Mesenchymal stem cell (in vitro differentiated cells and primary cell): ENCODE data around the gene PLD3.

Source experiments
- DNase-seq: peaks from one replicate; pipeline ENCODE4 v3.0.0-alpha.2; 2013
- H2AFZ ChIP-seq: one replicate; pipeline ENCODE4 v1.6.1; 2013; ENCODE audit warnings: low read depth, mild to moderate bottlenecking, control low read depth, inconsistent platforms, low read length, moderate library complexity
- H2AK5ac ChIP-seq: 2 replicates; pipeline ENCODE4 v1.6.1; 2013; ENCODE audit warnings: low read length, moderate library complexity, mild to moderate bottlenecking, inconsistent platforms; ENCODE audit not compliant: severe bottlenecking
- H2BK120ac ChIP-seq: one replicate; pipeline ENCODE4 v1.6.1; 2013; ENCODE audit warnings: low read depth, mild to moderate bottlenecking, inconsistent platforms, low read length, moderate library complexity
- H2BK12ac ChIP-seq, 2 experiments: one replicate each; pipeline ENCODE4 v1.6.1; 2013; ENCODE audit warnings: inconsistent platforms in 2 of 2, low read length in 2 of 2, mild to moderate bottlenecking in 2 of 2, moderate library complexity in 2 of 2, control low read depth in 1 of 2
- H2BK15ac ChIP-seq: one replicate; pipeline ENCODE4 v1.6.1; 2013; ENCODE audit warnings: mild to moderate bottlenecking, low read depth, inconsistent platforms; ENCODE audit not compliant: poor library complexity, severe bottlenecking
- H2BK5ac ChIP-seq: 2 replicates; pipeline ENCODE4 v1.6.1; 2013; ENCODE audit warnings: low read depth, mild to moderate bottlenecking, low read length, control low read depth, inconsistent platforms; ENCODE audit not compliant: poor library complexity, severe bottlenecking
- H3K14ac ChIP-seq, 2 experiments: one replicate each; pipeline ENCODE4 v1.6.1; 2013; ENCODE audit warnings: inconsistent platforms in 2 of 2, low read length in 2 of 2, control low read depth in 1 of 2, mild to moderate bottlenecking in 1 of 2, moderate library complexity in 1 of 2
- H3K18ac ChIP-seq, 2 experiments: one replicate each; pipeline ENCODE4 v1.6.1; 2013; ENCODE audit warnings: inconsistent platforms in 2 of 2, low read length in 2 of 2, control low read depth in 1 of 2, low read depth in 1 of 2, mild to moderate bottlenecking in 1 of 2
- H3K23ac ChIP-seq, 2 experiments: one replicate each; pipeline ENCODE4 v1.6.1; 2013; ENCODE audit warnings: inconsistent platforms in 2 of 2, low read length in 2 of 2, mild to moderate bottlenecking in 2 of 2, moderate library complexity in 2 of 2, control low read depth in 1 of 2
- H3K27ac ChIP-seq: 2 replicates; pipeline ENCODE4 v1.5.1; 2013; ENCODE audit warnings: mild to moderate bottlenecking, moderate library complexity, low read length, control low read depth, inconsistent platforms; ENCODE audit not compliant: poor library complexity, severe bottlenecking
- H3K27me3 ChIP-seq, 2 experiments: 2 replicates each; pipeline versions ENCODE4 v1.6.1 to v1.7.0; 2013; ENCODE audit warnings: low read length in 2 of 2, mild to moderate bottlenecking in 2 of 2, moderate library complexity in 2 of 2, control low read depth in 1 of 2, inconsistent platforms in 1 of 2; ENCODE audit not compliant: control insufficient read depth in 1 of 2, insufficient read depth in 1 of 2
- H3K36me3 ChIP-seq, 2 experiments: 2 replicates each; pipeline versions ENCODE4 v1.6.1 to v1.7.0; 2013; ENCODE audit warnings: low read length in 2 of 2, control low read depth in 1 of 2, inconsistent platforms in 1 of 2, low read depth in 1 of 2, mild to moderate bottlenecking in 1 of 2; ENCODE audit not compliant: insufficient read depth in 2 of 2, control insufficient read depth in 1 of 2
- H3K4ac ChIP-seq, 2 experiments: one replicate each; pipeline ENCODE4 v1.6.1; 2013; ENCODE audit warnings: inconsistent platforms in 2 of 2, low read length in 2 of 2, mild to moderate bottlenecking in 2 of 2, moderate library complexity in 2 of 2, control low read depth in 1 of 2, low read depth in 1 of 2
- H3K4me1 ChIP-seq: 2 replicates; pipeline ENCODE4 v1.6.1; 2013; ENCODE audit warnings: low read depth, low read length, control low read depth; ENCODE audit not compliant: control insufficient read depth, insufficient read depth
- H3K4me2 ChIP-seq: 2 replicates; pipeline ENCODE4 v1.6.1; 2013; ENCODE audit warnings: low read length, mild to moderate bottlenecking, inconsistent platforms; ENCODE audit not compliant: poor library complexity, severe bottlenecking
- H3K4me3 ChIP-seq, 2 experiments: 2 replicates each; pipeline versions ENCODE4 v1.5.1 to v1.7.0; 2013; ENCODE audit warnings: low read length in 2 of 2, mild to moderate bottlenecking in 2 of 2, control low read depth in 1 of 2, low read depth in 1 of 2; ENCODE audit not compliant: insufficient read depth in 1 of 2
- H3K79me1 ChIP-seq: replicated peaks from 2 replicates; pipeline ENCODE4 v1.6.1; 2013; ENCODE audit warnings: mild to moderate bottlenecking, control low read depth, low read length, inconsistent platforms; ENCODE audit not compliant: poor library complexity, severe bottlenecking
- H3K9ac ChIP-seq: 2 replicates; pipeline ENCODE4 v1.7.0; 2013; ENCODE audit warnings: mild to moderate bottlenecking, low read length, moderate library complexity
- H3K9me3 ChIP-seq: 2 replicates; pipeline ENCODE4 v1.7.0; 2013; ENCODE audit warnings: mild to moderate bottlenecking, low read length; ENCODE audit not compliant: control insufficient read depth
- H4K8ac ChIP-seq: one replicate; pipeline ENCODE4 v1.6.1; 2013; ENCODE audit warnings: inconsistent platforms, mild to moderate bottlenecking, low read length, moderate library complexity
- H4K91ac ChIP-seq: one replicate; pipeline ENCODE4 v1.6.1; 2013; ENCODE audit warnings: mild to moderate bottlenecking, low read length, inconsistent platforms
- WGBS: methylation state at CpG from one replicate; pipeline ENCODE4 v1.1.7; 2013; ENCODE audit warnings: mixed read lengths; 5-methylcytosine and 5-hydroxymethylcytosine counted together

PLD3 gene

GRCh38 chr19:40365010-40365409 lies 16.5 kb downstream of the PLD3 start:
- Histone ChIP-seq H4K8ac (no peak overlapping the region), H3K4me3 (no peak overlapping the region), H2BK15ac (no peak overlapping the region), H3K36me3 (peaks cover 23 to 50% of the 10 kb centered on the region in 2 experiments), H3K79me1 (peaks cover 29% of the 10 kb centered on the region), H2BK12ac (no peak overlapping the region), H4K91ac (no peak overlapping the region), H3K18ac (no peak overlapping the region), H3K9me3 (no peaks in the 10 kb centered on the region), H3K23ac (no peak overlapping the region), H3K14ac (no peak overlapping the region), H3K4me2 (no peak overlapping the region), H3K27ac (no peak overlapping the region), H3K4ac (no peak overlapping the region), H3K27me3 (no peaks in the 10 kb centered on the region), H2AK5ac (no peak overlapping the region), H3K9ac (peak overlapping the region; percentile 53), H2BK5ac (no peak overlapping the region), H2AFZ (no peak overlapping the region), H3K4me1 (peaks cover 30% of the 10 kb centered on the region), H2BK120ac (no peak overlapping the region)
- no peak for DNase-seq
- WGBS = 90% methylated on average over 2 of the region's 3 CpGs

- peaks cover 28 to 50% of the 10 kb centered on the region in 2 experiments for H3K36me3 ChIP-seq
- H4K8ac ChIP-seq = peak overlapping the region; percentile 76
Measured at GRCh38 chr19:40365613-40366401, 17.3 kb downstream of the PLD3 start.

GRCh38 chr19:40366697-40367561 lies 18.4 kb downstream of the PLD3 start:
- 47% methylated on average over 27 of the region's 27 CpGs for WGBS
- peak overlapping the region; percentile 26 to 58 for H3K18ac ChIP-seq
- DNase-seq = peak; percentile 87
- H3K14ac ChIP-seq = no peak overlapping the region
- peak overlapping the region; percentile 2 for H2BK15ac ChIP-seq
- H4K8ac ChIP-seq = peak overlapping the region; percentile 19
- H2BK12ac ChIP-seq = peak overlapping the region in 1 of 2 experiments; percentile 61
- peak overlapping the region; percentile 64 for H2BK120ac ChIP-seq
- no peak overlapping the region for H3K23ac ChIP-seq
- no peaks in the 10 kb centered on the region for H3K27me3 ChIP-seq
- peak overlapping the region in 1 of 2 experiments; percentile 65 for H3K4me3 ChIP-seq
- no peak overlapping the region for H2BK5ac ChIP-seq
- H3K4me2 ChIP-seq = peak overlapping the region; percentile 87
- H2AFZ ChIP-seq = no peak overlapping the region
- H4K91ac ChIP-seq = no peak overlapping the region
- peaks cover 36 to 61% of the 10 kb centered on the region in 2 experiments for H3K36me3 ChIP-seq
- peaks cover 26% of the 10 kb centered on the region for H3K4me1 ChIP-seq
- no peak overlapping the region for H2AK5ac ChIP-seq
- H3K79me1 ChIP-seq = peaks cover 33% of the 10 kb centered on the region
- H3K9ac ChIP-seq = no peak overlapping the region
- H3K9me3 ChIP-seq = no peaks in the 10 kb centered on the region
- peak overlapping the region; percentile 8 for H3K27ac ChIP-seq
- H3K4ac ChIP-seq = peak overlapping the region; percentile 5 to 59

More at GRCh38 chr19:40365613-40366401, 17.3 kb downstream of the PLD3 start:
- Histone ChIP-seq H2BK5ac (peak overlapping the region; percentile 20), H2BK15ac (peak overlapping the region; percentile 82), H2AK5ac (peak overlapping the region; percentile 33), H3K79me1 (peaks cover 28% of the 10 kb centered on the region), H3K23ac (peak overlapping the region in 1 of 2 experiments; percentile 94), H3K27ac (peak overlapping the region; percentile 53), H3K9me3 (no peaks in the 10 kb centered on the region), H2AFZ (no peak overlapping the region), H3K18ac (peak overlapping the region; percentile 26 to 81), H2BK120ac (peak overlapping the region; percentile 64), H3K14ac (no peak overlapping the region), H3K9ac (peak overlapping the region; percentile 53), H3K4me3 (peak overlapping the region; percentile 62 to 65), H2BK12ac (peak overlapping the region; percentile 34 to 78), H3K4me1 (peaks cover 30% of the 10 kb centered on the region), H3K27me3 (no peaks in the 10 kb centered on the region), H3K4ac (peak overlapping the region; percentile 75 to 85), H3K4me2 (peak overlapping the region; percentile 89), H4K91ac (peak overlapping the region; percentile 91)
- 10% methylated on average over 10 of the region's 28 CpGs for WGBS
- DNase-seq = peak; percentile 86
